SJSA1 (cell line): ENCODE data around the gene XPO6. TPM values are rescaled to one million over a fixed set of nuclear protein-coding genes. Genes with fewer than 3 reads are reported as not detected.

Experiments used
- DNase-seq, 2 experiments: peaks; one replicate each; pipeline ENCODE4 v3.0.0-alpha.2; 2015 to 2020; ENCODE audit warnings: low spot score in 2 of 2, low read depth in 1 of 2
- H3K27ac ChIP-seq: fragments of 250-450 bp; sonication (Bioruptor Pico); 2 replicates; pipeline ENCODE4 v1.5.1; 2020; ENCODE audit warnings: mild to moderate bottlenecking, moderate library complexity
- H3K27me3 ChIP-seq: fragments of 250-450 bp; sonication (Bioruptor Pico); replicated peaks from 2 replicates; pipeline ENCODE4 v1.5.1; 2020; ENCODE audit warnings: mild to moderate bottlenecking, moderate library complexity
- H3K36me3 ChIP-seq: fragments of 250-450 bp; sonication (Bioruptor Pico); 2 replicates; pipeline ENCODE4 v1.5.1; 2020; ENCODE audit warnings: mild to moderate bottlenecking
- H3K4me1 ChIP-seq: fragments of 250-450 bp; sonication (Bioruptor Pico); replicated peaks from 2 replicates; pipeline ENCODE4 v1.6.1; 2021; ENCODE audit warnings: mild to moderate bottlenecking
- H3K4me3 ChIP-seq: fragments of 250-450 bp; sonication (Bioruptor Pico); 2 replicates; pipeline ENCODE4 v1.5.1; 2020; ENCODE audit warnings: mild to moderate bottlenecking
- H3K9me3 ChIP-seq: fragments of 250-450 bp; sonication (Bioruptor Pico); replicated peaks from 2 replicates; pipeline ENCODE4 v1.5.1; 2020; ENCODE audit warnings: mild to moderate bottlenecking
- total RNA-seq: library from RNA; depleted of rRNA; stranded (reverse); fragments of >200 nt; shearing (Covaris generic); gene quantifications from 2 replicates; pipeline ENCODE4 v1.2.3, GENCODE V29; 2014

XPO6 gene
- total RNA-seq, 1 experiment from 2014 or later, result 164 TPM

- Histone ChIP-seq H3K4me3 (no peak overlapping the region), H3K4me1 (peaks cover 15% of the 10 kb centered on the region), H3K27me3 (no peaks in the 10 kb centered on the region), H3K27ac (no peak overlapping the region), H3K9me3 (no peaks in the 10 kb centered on the region), H3K36me3 (peaks cover 85% of the 10 kb centered on the region)
- no peak for DNase-seq
Measured at GRCh38 chr16:28167221-28167620, 44.5 kb downstream of the XPO6 start.

- Histone ChIP-seq H3K36me3 (peaks cover 83% of the 10 kb centered on the region), H3K4me3 (no peak overlapping the region), H3K4me1 (peaks cover 15% of the 10 kb centered on the region), H3K9me3 (no peaks in the 10 kb centered on the region), H3K27me3 (no peaks in the 10 kb centered on the region), H3K27ac (no peak overlapping the region)
- no peak for DNase-seq
Measured at GRCh38 chr16:28166394-28167208, 45.2 kb downstream of the XPO6 start.

- Histone ChIP-seq H3K4me3 (no peak overlapping the region), H3K27ac (no peak overlapping the region), H3K9me3 (no peaks in the 10 kb centered on the region), H3K36me3 (peaks cover 86% of the 10 kb centered on the region), H3K27me3 (no peaks in the 10 kb centered on the region), H3K4me1 (peaks cover 15% of the 10 kb centered on the region)
- DNase-seq, result no peak
Measured at GRCh38 chr16:28165598-28165997, 46.2 kb downstream of the XPO6 start.

GRCh38 chr16:28164140-28164539 is 47.6 kb downstream of the XPO6 start:
- Histone ChIP-seq H3K4me1 (peaks cover 15% of the 10 kb centered on the region), H3K36me3 (peaks cover 78% of the 10 kb centered on the region), H3K9me3 (no peaks in the 10 kb centered on the region), H3K4me3 (no peak overlapping the region), H3K27ac (peak overlapping the region; percentile 62), H3K27me3 (no peaks in the 10 kb centered on the region)
- DNase-seq, result peak in 1 of 2 experiments; percentile 32

- Histone ChIP-seq H3K27me3 (no peaks in the 10 kb centered on the region), H3K27ac (peak overlapping the region; percentile 62), H3K9me3 (no peaks in the 10 kb centered on the region), H3K4me3 (no peak overlapping the region), H3K36me3 (peaks cover 77% of the 10 kb centered on the region), H3K4me1 (peaks cover 15% of the 10 kb centered on the region)
- no peak for DNase-seq
Measured at GRCh38 chr16:28163699-28164098, 48.1 kb downstream of the XPO6 start.

DNA sequence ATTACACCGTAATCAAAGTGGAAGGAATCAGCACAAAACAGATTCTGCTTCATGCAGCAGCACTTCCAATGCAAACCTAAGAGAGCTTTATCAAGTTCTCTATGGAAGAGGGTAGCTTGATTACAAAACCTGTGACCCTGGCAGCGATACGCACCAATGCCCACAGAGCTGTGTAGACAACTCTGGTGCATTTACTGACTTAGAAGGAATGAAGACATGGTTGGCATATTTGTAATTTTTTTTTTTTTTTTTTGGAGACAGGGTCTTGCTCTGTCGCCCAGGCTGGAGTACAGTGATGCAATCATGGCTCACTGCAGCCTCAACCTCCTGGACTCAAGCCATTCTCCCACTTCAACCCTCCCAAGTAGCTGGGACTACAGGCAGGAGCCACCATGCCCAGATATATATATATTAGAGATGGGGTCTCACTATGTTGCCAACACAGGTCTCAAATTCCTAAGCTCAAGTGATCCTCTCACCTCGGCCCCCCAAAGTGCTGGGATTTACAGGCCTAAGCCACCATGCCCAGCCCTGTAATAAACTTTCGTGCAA is 49.4 kb downstream of the XPO6 start:
- DNase-seq, result no peak
- Histone ChIP-seq H3K36me3 (peaks cover 79% of the 10 kb centered on the region), H3K27ac (no peak overlapping the region), H3K9me3 (no peaks in the 10 kb centered on the region), H3K27me3 (no peaks in the 10 kb centered on the region), H3K4me3 (no peak overlapping the region), H3K4me1 (peaks cover 15% of the 10 kb centered on the region)

- H3K27ac ChIP-seq, result no peak overlapping the region
- no peak overlapping the region for H3K4me3 ChIP-seq
- peaks cover 15% of the 10 kb centered on the region for H3K4me1 ChIP-seq
- no peaks in the 10 kb centered on the region for H3K27me3 ChIP-seq
- DNase-seq, result no peak
- peaks cover 79% of the 10 kb centered on the region for H3K36me3 ChIP-seq
- no peaks in the 10 kb centered on the region for H3K9me3 ChIP-seq
Measured at GRCh38 chr16:28161626-28162025, 50.1 kb downstream of the XPO6 start.

GRCh38 chr16:28158136-28158535 is 53.6 kb downstream of the XPO6 start:
- Histone ChIP-seq H3K4me1 (no peaks in the 10 kb centered on the region), H3K27ac (no peak overlapping the region), H3K4me3 (no peak overlapping the region), H3K36me3 (peaks cover 75% of the 10 kb centered on the region), H3K27me3 (no peaks in the 10 kb centered on the region), H3K9me3 (no peaks in the 10 kb centered on the region)
- DNase-seq, result no peak

DNA sequence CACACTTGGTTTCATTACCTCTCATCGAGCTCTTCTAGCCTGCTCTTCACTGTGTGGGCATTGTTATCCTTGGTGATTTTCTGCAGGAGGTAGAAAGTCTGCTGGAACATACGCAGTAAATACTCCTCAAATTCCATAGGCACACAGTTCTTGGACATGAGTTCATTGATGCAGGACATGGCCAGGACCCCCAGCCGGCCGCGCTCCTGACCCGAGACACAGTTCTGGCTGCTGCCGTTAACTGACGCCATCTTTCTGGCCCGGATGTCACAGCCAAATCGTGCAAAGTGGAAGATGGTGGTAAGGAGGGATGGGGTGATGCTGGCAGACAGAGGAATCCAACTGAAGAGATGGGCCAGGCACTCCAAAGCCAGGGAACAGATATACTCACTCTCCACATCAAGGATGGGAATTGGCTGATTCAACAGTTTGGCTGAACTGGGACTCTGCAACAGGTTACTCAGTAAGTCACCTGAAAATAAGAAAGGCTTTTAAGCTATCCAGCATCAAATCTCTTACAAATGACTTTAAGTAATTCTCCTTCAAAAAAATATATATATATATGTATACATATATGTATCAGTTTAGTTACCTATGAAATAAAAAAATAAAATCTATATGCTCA is 55.6 kb downstream of the XPO6 start:
- H3K27ac ChIP-seq, result no peak overlapping the region
- H3K4me1 ChIP-seq, result no peaks in the 10 kb centered on the region
- H3K4me3 ChIP-seq, result no peak overlapping the region
- no peaks in the 10 kb centered on the region for H3K27me3 ChIP-seq
- H3K9me3 ChIP-seq, result no peaks in the 10 kb centered on the region
- no peak for DNase-seq
- H3K36me3 ChIP-seq, result peaks cover 82% of the 10 kb centered on the region

DNA sequence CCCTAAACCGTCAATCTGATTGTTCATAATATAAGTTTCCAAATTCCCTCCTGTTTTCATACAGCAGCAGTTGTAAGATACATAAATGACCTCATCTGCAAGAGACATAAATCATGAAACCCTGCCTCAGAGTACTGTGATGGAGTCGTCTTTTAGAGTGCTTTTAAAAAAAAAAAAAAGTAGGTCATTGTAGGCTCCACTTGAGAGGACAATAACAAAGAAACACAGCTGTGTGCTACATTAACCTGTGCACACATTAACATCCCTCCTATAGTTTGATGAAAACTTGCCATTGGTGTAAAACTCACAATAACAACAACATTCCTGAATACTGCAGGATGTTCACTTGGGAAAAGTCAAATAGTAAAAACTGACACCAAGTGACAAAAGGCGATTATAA is 56.5 kb downstream of the XPO6 start:
- no peak overlapping the region for H3K4me3 ChIP-seq
- no peak overlapping the region for H3K27ac ChIP-seq
- no peaks in the 10 kb centered on the region for H3K27me3 ChIP-seq
- no peak for DNase-seq
- no peaks in the 10 kb centered on the region for H3K9me3 ChIP-seq
- H3K4me1 ChIP-seq, result no peaks in the 10 kb centered on the region
- peaks cover 87% of the 10 kb centered on the region for H3K36me3 ChIP-seq

- Histone ChIP-seq H3K9me3 (no peaks in the 10 kb centered on the region), H3K27me3 (no peaks in the 10 kb centered on the region), H3K27ac (no peak overlapping the region), H3K4me1 (no peaks in the 10 kb centered on the region), H3K4me3 (no peak overlapping the region), H3K36me3 (peaks cover 92% of the 10 kb centered on the region)
- no peak for DNase-seq
Measured at GRCh38 chr16:28151180-28151579, 60.6 kb downstream of the XPO6 start.

DNA sequence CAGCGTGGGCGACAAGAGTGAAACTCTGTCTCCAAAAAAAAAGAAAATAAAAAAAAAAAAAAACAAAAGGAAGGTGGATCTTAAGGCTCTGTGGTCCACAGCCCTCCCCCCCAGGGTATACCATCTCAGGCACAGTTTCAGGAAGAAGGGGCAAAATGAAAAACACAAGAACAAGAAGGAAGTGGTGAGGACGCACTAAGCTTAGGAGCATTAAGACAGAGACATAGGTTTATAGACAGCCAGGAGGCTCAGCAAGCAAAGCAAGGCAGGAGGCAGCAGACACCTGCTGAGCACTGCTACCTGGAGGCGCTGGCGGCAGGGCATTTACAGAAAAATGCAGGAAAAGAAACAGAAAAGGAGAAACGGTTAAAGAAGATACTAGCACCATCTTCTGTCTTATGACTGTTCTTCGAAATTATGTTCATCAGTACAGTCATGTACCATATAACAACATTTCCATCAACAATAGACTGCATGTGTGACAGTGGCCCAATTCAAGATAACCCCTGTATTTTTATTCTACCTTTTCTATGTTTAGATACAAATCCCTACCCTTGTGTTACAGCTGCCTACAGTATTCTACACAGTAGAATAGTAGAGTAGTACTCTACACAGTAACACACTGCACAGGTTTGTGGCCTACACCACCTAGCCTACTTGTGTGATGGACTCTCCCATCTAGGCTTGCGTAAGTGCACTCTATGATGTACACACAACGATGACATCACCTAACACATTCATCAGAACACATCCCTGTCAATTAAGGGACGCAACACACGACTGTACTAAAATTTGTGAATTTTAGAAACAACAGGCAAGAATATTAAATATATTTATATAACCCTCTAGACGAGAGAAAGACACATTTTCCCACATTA is 62.5 kb downstream of the XPO6 start:
- H3K36me3 ChIP-seq, result peaks cover 92% of the 10 kb centered on the region
- no peaks in the 10 kb centered on the region for H3K4me1 ChIP-seq
- no peak overlapping the region for H3K27ac ChIP-seq
- no peaks in the 10 kb centered on the region for H3K9me3 ChIP-seq
- H3K27me3 ChIP-seq, result no peaks in the 10 kb centered on the region
- DNase-seq, result no peak
- no peak overlapping the region for H3K4me3 ChIP-seq

- Histone ChIP-seq H3K9me3 (no peaks in the 10 kb centered on the region), H3K4me3 (no peak overlapping the region), H3K4me1 (no peaks in the 10 kb centered on the region), H3K27ac (no peak overlapping the region), H3K27me3 (no peaks in the 10 kb centered on the region), H3K36me3 (peaks cover 95% of the 10 kb centered on the region)
- no peak for DNase-seq
Measured at GRCh38 chr16:28146536-28146935, 65.2 kb downstream of the XPO6 start.
